Hepatocyte (in vitro differentiated cells): ENCODE results near the gene R3HDML.

Source experiments
- CTCF ChIP-seq: fragments of 200-600 bp; sonication (generic); IDR thresholded peaks from 2 replicates; pipeline ENCODE4 v1.5.1; 2016; ENCODE audit warnings: antibody characterized with exemption, mild to moderate bottlenecking; ENCODE audit not compliant: poor library complexity
- EZH2 ChIP-seq: fragments of 200-600 bp; sonication (generic); IDR thresholded peaks from 2 replicates; pipeline ENCODE4 v1.6.1; 2016; ENCODE audit warnings: antibody characterized with exemption, mild to moderate bottlenecking, borderline replicate concordance
- EZH2phosphoT487 ChIP-seq: fragments of 200-600 bp; sonication (generic); IDR thresholded peaks from one replicate; pipeline ENCODE4 v1.6.1; 2018; ENCODE audit warnings: antibody characterized with exemption, mild to moderate bottlenecking, low read depth, moderate library complexity; ENCODE audit not compliant: unreplicated experiment, severe bottlenecking

- no peak for TF ChIP-seq EZH2
- no peak for TF ChIP-seq CTCF
- TF ChIP-seq EZH2phosphoT487: no peak
Measured at GRCh38 chr20:44393608-44394451, 57.0 kb downstream of the R3HDML start.
